Measurements from ENCODE around the gene CRELD1.
"Not testable (repeated sequence)": the region's sequence is repeated elsewhere in the genome, so short reads cannot be mapped to it uniquely, and the experiment has no call there.

CRELD1 gene

DNA sequence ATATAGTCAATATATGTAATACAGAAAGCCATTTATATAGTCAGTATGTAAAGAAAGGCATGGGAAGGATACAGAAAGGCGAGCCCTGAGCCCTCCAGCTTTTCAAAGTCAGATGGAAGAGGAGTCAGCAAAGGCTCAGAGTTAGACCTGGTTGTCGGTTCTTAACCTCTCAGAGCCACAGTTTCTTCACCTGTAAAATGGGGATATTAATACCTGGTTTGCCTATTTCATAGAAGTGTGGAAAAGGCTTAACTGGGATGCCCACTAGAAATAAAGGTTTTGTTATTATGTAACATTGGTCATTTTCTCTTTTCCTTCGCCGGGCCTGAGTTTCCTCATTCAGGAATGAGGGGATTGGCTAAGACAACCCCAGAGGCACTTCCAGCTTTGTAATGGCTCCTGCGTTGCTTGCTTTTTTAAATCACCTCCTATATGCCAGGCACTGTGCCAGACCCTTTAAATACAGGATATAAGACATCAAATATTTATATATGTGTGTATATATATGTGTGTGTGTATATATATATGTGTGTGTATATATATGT lies 2.4 kb downstream of the CRELD1 start:
- peak overlapping the region; percentile 92 to 100 (median 99); a peak in 18 of 22 replicates for H3K4me2 ChIP-seq
- H3K36me3 ChIP-seq = peaks cover 19 to 43% (median 34%) of the 10 kb centered on the region in 11 experiments
- H3K4me3 ChIP-seq = no peak overlapping the region; a peak in 1 of 20 replicates
- H3K9ac ChIP-seq = peak overlapping the region in 3 of 11 experiments; percentile 91 to 97 (median 96); a peak in 4 of 22 replicates
- H3K9me3 ChIP-seq (replicated peaks in 1 of 11) = no peaks in the 10 kb centered on the region
- H3K4me1 ChIP-seq = peaks cover 29 to 37% (median 32%) of the 10 kb centered on the region in 10 experiments
- H4K20me1 ChIP-seq = peaks cover 0 to 12% (median 0%) of the 10 kb centered on the region in 11 experiments; a peak in 2 of 22 replicates
- H3K27ac ChIP-seq = no peak overlapping the region
- no peak for TF ChIP-seq Cebpa-rat (IDR thresholded peaks at IDR 0.05)
- H3K27me3 ChIP-seq = no peaks in the 10 kb centered on the region

DNA sequence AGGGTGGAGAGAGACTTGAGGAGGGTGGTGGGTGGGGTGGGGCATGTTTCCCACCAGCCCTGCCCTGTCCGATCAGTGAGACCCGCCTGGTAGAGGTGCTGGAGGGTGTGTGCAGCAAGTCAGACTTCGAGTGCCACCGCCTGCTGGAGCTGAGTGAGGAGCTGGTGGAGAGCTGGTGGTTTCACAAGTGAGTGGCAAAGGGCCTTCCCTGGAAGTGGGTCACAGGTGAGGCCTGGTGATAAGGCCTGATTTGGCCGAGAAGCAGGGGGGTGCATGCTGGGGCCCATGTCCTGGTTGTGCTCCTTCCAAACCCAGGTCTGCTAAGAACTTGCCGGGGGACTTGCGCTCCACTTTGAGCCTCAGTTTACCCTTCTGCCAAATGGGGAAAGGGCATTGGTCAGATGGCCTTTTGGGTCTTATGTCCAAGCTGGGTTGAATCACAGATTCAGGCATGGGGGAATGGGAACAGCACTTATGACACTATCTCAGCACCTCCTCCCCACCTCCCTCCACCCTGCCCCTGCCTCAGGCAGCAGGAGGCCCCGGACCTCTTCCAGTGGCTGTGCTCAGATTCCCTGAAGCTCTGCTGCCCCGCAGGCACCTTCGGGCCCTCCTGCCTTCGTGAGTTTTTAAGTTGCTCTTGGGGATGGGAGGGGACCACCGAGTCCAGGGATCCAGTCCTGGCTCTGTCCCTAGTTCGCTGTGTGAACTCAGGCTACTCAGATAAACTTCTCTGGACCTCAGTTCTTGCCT lies 4.0 kb downstream of the CRELD1 start:
- Histone ChIP-seq H3K4me2 (no peak overlapping the region), H3K9me3 (replicated peaks in 1 of 11) (no peaks in the 10 kb centered on the region), H4K20me1 (peaks cover 0 to 12% (median 0%) of the 10 kb centered on the region in 11 experiments; a peak in 4 of 22 replicates), H3K4me3 (no peak overlapping the region), H3K9ac (no peak overlapping the region), H3K36me3 (peaks cover 23 to 56% (median 45%) of the 10 kb centered on the region in 11 experiments), H3K27me3 (no peaks in the 10 kb centered on the region), H3K27ac (no peak overlapping the region), H3K4me1 (peaks cover 19 to 27% (median 23%) of the 10 kb centered on the region in 10 experiments)
- TF ChIP-seq Cebpa-rat (IDR thresholded peaks at IDR 0.05) = no peak

- Histone ChIP-seq H3K4me3 (no peak overlapping the region), H3K4me1 (peaks cover 19 to 27% (median 21%) of the 10 kb centered on the region in 10 experiments), H3K4me2 (no peak overlapping the region), H3K9me3 (replicated peaks in 1 of 11) (no peaks in the 10 kb centered on the region), H4K20me1 (peaks cover 0 to 17% (median 0%) of the 10 kb centered on the region in 11 experiments; a peak in 6 of 22 replicates), H3K27me3 (no peaks in the 10 kb centered on the region), H3K36me3 (peaks cover 35 to 69% (median 58%) of the 10 kb centered on the region in 11 experiments), H3K27ac (no peak overlapping the region), H3K9ac (no peak overlapping the region)
- no peak for TF ChIP-seq Cebpa-rat (IDR thresholded peaks at IDR 0.05)
Observed at GRCh38 chr3:9938966-9939365, 5.3 kb downstream of the CRELD1 start.

DNA sequence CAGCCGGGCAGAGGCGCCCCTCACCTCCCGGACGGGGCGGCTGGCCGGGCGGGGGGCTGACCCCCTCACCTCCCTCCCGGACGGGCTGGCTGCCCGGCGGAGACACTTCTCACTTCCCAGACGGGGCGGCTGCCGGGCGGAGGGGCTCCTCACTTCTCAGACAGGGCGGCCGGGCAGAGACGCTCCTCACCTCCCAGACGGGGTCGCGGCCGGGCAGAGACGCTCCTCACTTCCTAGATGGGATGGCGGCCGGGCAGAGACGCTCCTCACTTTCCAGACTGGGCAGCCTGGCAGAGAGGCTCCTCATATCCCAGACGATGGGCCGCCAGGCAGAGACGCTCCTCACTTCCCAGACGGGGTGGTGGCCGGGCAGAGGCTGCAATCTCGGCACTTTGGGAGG lies 6.3 kb downstream of the CRELD1 start:
- not testable (repeated sequence) for H3K27ac ChIP-seq; H3K4me2 ChIP-seq; H3K9me3 ChIP-seq (replicated peaks in 1 of 11); H3K9ac ChIP-seq; H3K4me3 ChIP-seq; H3K27me3 ChIP-seq
- Histone ChIP-seq H3K36me3 (peaks cover 40 to 78% (median 67%) of the 10 kb centered on the region in 11 experiments), H4K20me1 (peaks cover 0 to 17% (median 0%) of the 10 kb centered on the region in 11 experiments; a peak in 7 of 22 replicates), H3K4me1 (peaks cover 11 to 19% (median 13%) of the 10 kb centered on the region in 10 experiments)

GRCh38 chr3:9940746-9941145 lies 7.1 kb downstream of the CRELD1 start:
- Histone ChIP-seq H3K9ac (no peak overlapping the region), H3K9me3 (replicated peaks in 1 of 11) (no peaks in the 10 kb centered on the region), H3K4me3 (no peak overlapping the region), H3K36me3 (peaks cover 40 to 79% (median 64%) of the 10 kb centered on the region in 11 experiments), H3K4me2 (no peak overlapping the region), H4K20me1 (peaks cover 0 to 17% (median 0%) of the 10 kb centered on the region in 11 experiments; a peak in 7 of 22 replicates), H3K27ac (no peak overlapping the region), H3K27me3 (no peaks in the 10 kb centered on the region), H3K4me1 (peaks cover 2 to 10% (median 5%) of the 10 kb centered on the region in 10 experiments; a peak in 17 of 20 replicates)
- TF ChIP-seq Cebpa-rat (IDR thresholded peaks at IDR 0.05) = no peak

GRCh38 chr3:9942164-9942563 lies 8.5 kb downstream of the CRELD1 start:
- no peak overlapping the region for H3K9ac ChIP-seq
- no peaks in the 10 kb centered on the region for H3K27me3 ChIP-seq
- H3K9me3 ChIP-seq (replicated peaks in 1 of 11) = peaks cover 0 to 4% (median 0%) of the 10 kb centered on the region in 11 experiments; a peak in 1 of 22 replicates
- H3K27ac ChIP-seq = no peak overlapping the region
- H3K4me2 ChIP-seq = no peak overlapping the region
- peaks cover 45 to 80% (median 65%) of the 10 kb centered on the region in 11 experiments for H3K36me3 ChIP-seq
- H4K20me1 ChIP-seq = peaks cover 0 to 19% (median 0%) of the 10 kb centered on the region in 11 experiments; a peak in 7 of 22 replicates
- H3K4me1 ChIP-seq = no peaks in the 10 kb centered on the region
- H3K4me3 ChIP-seq = no peak overlapping the region
- TF ChIP-seq Cebpa-rat (IDR thresholded peaks at IDR 0.05) = no peak

- Histone ChIP-seq H3K4me3 (no peak overlapping the region), H3K36me3 (peaks cover 41 to 79% (median 57%) of the 10 kb centered on the region in 11 experiments), H3K4me2 (no peak overlapping the region), H3K9me3 (replicated peaks in 1 of 11) (peaks cover 0 to 4% (median 0%) of the 10 kb centered on the region in 11 experiments; a peak in 1 of 22 replicates), H3K9ac (no peak overlapping the region), H3K27ac (no peak overlapping the region), H3K4me1 (no peaks in the 10 kb centered on the region), H3K27me3 (no peaks in the 10 kb centered on the region), H4K20me1 (peaks cover 0 to 29% (median 0%) of the 10 kb centered on the region in 11 experiments; a peak in 5 of 22 replicates)
- no peak for TF ChIP-seq Cebpa-rat (IDR thresholded peaks at IDR 0.05)
Observed at GRCh38 chr3:9942934-9943690, 9.5 kb downstream of the CRELD1 start.

DNA sequence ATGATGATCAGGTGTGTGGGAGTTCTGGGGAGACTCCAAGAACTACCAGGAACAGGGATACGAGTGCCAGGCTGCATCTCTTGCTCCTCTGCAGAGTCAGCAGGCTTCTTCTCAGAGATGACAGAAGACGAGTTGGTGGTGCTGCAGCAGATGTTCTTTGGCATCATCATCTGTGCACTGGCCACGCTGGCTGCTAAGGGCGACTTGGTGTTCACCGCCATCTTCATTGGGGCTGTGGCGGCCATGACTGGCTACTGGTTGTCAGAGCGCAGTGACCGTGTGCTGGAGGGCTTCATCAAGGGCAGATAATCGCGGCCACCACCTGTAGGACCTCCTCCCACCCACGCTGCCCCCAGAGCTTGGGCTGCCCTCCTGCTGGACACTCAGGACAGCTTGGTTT lies 10.6 kb downstream of the CRELD1 start:
- Histone ChIP-seq H4K20me1 (peaks cover 0 to 38% (median 0%) of the 10 kb centered on the region in 11 experiments; a peak in 5 of 22 replicates), H3K27ac (0 out of 22 replicates have a peak overlapping the region, but pooled peaks of 1 of the 11 experiments have one; percentile 18), H3K4me3 (no peak overlapping the region), H3K4me2 (no peak overlapping the region), H3K9ac (no peak overlapping the region), H3K27me3 (no peaks in the 10 kb centered on the region), H3K4me1 (no peaks in the 10 kb centered on the region), H3K9me3 (replicated peaks in 1 of 11) (peaks cover 0 to 4% (median 0%) of the 10 kb centered on the region in 11 experiments; a peak in 1 of 22 replicates), H3K36me3 (peaks cover 43 to 83% (median 63%) of the 10 kb centered on the region in 11 experiments)
- TF ChIP-seq Cebpa-rat (IDR thresholded peaks at IDR 0.05) = no peak

All from BLaER1 treated with 17β-estradiol and CSF1 and Interleukin-3, amounts not matched to agents 10 nM and 100 nM (cell line).